K562 treated with DMSO at 1 percent for 48 hours (cell line): ENCODE data around the gene SLC5A5. TPM values are rescaled to one million over a fixed set of nuclear protein-coding genes. Genes with fewer than 3 reads are reported as not detected.

Source experiments
- total RNA-seq: library from RNA; unstranded; fragments of 300-600 nt; gene quantifications from 2 replicates; pipeline ENCODE4 v1.2.3, GENCODE V29; 2022; ENCODE audit warnings: low replicate concordance; ENCODE audit errors: extremely low read depth

SLC5A5 gene
- total RNA-seq = not detected in 2 replicates

GRCh38 chr19:17871878-17872250 is at the start of gene SLC5A5:
SLC5A5 (plus strand) TSS chr19:17871945; CDS start chr19:17872320, 375 bp downstream.

GRCh38 chr19:17847538-17848366 is 24.0 kb upstream of the SLC5A5 start, which contains the start of gene JAK3:
JAK3 (minus strand) TSS chr19:17847982; CDS start chr19:17844417, 3,565 bp downstream.

GRCh38 chr19:17859533-17860330 is 12.0 kb upstream of the SLC5A5 start, which contains the start of gene RPL18A:
RPL18A (plus strand) TSS chr19:17859910; CDS start chr19:17859957, 47 bp downstream.

DNA sequence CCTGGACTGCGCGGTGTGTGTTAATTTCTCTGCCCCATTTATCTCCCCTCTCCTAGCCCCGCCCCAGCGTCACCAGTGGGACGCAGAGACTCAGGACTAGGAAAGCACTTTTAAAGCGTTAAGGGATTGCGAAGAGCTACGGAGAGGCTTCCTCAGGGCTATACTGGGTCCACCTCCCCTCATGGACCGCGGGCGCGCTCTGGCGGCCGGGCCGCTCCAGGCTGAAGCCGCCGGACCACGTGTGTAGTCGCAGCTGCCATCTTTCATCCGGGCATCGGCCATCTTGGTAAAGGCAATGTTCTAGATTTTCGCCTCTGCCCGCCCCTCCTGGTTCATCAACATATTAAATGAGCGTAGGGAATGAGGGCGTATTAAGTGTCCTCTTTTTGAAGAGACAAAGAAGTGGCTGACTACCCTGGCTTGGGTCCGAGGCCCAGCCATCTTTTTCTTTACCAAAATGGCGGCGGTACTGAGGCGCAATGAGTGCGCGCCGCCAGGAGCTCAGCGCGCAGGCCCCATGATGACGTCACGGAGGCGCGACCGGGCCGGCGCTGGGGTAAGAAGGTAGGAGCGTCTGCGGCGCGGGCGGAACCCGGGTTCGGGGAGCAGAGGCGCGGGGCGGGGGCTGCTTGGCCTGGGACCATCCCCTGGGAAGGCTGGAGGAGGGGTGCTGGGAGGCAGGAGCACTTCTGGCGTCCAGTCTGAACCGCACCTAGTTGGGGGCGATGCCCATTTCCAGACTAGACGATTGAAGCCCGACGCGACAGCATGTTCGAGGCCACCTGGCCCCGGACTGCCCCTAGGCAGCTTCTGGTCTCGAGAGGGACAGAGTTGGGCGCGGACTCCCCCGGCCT is 61.0 kb downstream of the SLC5A5 start, which contains the start of gene CCDC124:
TSS of gene CCDC124 (plus strand) at position 531 of the 854 bp plus-strand sequence. CDS start 3,406 bp downstream, outside the sequence.

Other genes with a start within 250 kb of the SLC5A5 start
- gene UNC13A, start 183.6 kb upstream of the SLC5A5 start, total RNA-seq = not detected in 2 replicates
- gene MAP1S, start 152.5 kb upstream of the SLC5A5 start, total RNA-seq = 108 TPM in 1 of 2 replicates, not detected in the other
- not detected in 2 replicates for gene FCHO1, start 120.5 kb upstream of the SLC5A5 start, total RNA-seq
- gene B3GNT3, start 76.8 kb upstream of the SLC5A5 start, total RNA-seq = not detected in 2 replicates
- not detected in 2 replicates for gene INSL3, start 50.4 kb upstream of the SLC5A5 start, total RNA-seq
- not detected in 2 replicates for gene JAK3, start 24.0 kb upstream of the SLC5A5 start, total RNA-seq
- gene RPL18A, start 12.0 kb upstream of the SLC5A5 start, total RNA-seq = 3,210 TPM in 1 of 2 replicates, not detected in the other
- gene CCDC124, start 61.1 kb downstream of the SLC5A5 start, total RNA-seq = not detected in 2 replicates
- not detected in 2 replicates for gene KCNN1, start 95.2 kb downstream of the SLC5A5 start, total RNA-seq
- not detected in 2 replicates for gene ARRDC2, start 136.2 kb downstream of the SLC5A5 start, total RNA-seq
- not detected in 2 replicates for gene IL12RB1, start 215.0 kb downstream of the SLC5A5 start, total RNA-seq
- not detected in 2 replicates for gene MAST3, start 225.8 kb downstream of the SLC5A5 start, total RNA-seq